ENCODE measurements around the gene KIR2DL1. TPM values are rescaled to one million over a fixed set of nuclear protein-coding genes. Genes with fewer than 3 reads are reported as not detected.
"Not testable (repeated sequence)": the region's sequence is repeated elsewhere in the genome, so short reads cannot be mapped to it uniquely, and the experiment has no call there.

The KIR2DL1 gene
- total and polyA plus RNA-seq, 9 of the 15 experiments (the other 6 are each of a cell fraction or from before 2014, with no cell fraction given) = not detected

DNA sequence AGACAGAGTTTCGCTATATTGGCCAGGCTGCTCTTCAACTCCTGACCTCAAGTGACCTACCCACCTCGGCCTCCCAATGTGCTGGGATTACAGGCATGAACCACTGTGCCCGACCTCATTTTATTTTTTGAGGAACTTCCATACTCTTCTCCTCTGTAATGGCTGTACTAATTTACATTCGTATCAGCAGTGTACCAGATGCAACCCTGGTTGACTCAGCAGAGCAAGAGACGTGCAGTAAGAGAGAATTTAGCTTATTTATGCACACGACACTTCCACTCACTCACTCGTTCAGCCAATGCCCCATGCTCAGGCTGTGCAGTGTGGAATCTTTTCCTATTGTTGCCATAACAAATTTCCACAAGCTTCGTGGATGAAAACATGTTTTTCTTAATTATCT, 38.4 kb upstream of the KIR2DL1 start (continued):
- TF ChIP-seq, protein P1, sequence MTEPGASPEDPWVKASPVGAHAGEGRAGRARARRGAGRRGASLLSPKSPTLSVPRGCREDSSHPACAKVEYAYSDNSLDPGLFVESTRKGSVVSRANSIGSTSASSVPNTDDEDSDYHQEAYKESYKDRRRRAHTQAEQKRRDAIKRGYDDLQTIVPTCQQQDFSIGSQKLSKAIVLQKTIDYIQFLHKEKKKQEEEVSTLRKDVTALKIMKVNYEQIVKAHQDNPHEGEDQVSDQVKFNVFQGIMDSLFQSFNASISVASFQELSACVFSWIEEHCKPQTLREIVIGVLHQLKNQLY (CRISPR knock-in tag; conservative IDR thresholded peaks at IDR 0.05) = no peak
- TF ChIP-seq ZNF699 (CRISPR knock-in tag; IDR thresholded peaks at IDR 0.05; ENCODE audit: insufficient replicate concordance) (no peak), ZNF24 (IDR thresholded peaks at IDR 0.05) (0 out of 2 replicates have a peak, but pooled peaks have one; percentile 43), GTF2F1 (IDR thresholded peaks at IDR 0.05; ENCODE audit: low read depth, low read length) (no peak), FUS (optimal IDR thresholded peaks at IDR 0.05; ENCODE audit: low read depth, low read length) (no peak), SNIP1 (IDR thresholded peaks at IDR 0.05; ENCODE audit: low read depth) (no peak), ZBED1 (IDR thresholded peaks at IDR 0.05) (no peak), ARID1B (IDR thresholded peaks at IDR 0.05) (0 out of 2 replicates have a peak, but pooled peaks have one; percentile 22), TAF1 (IDR thresholded peaks at IDR 0.05; ENCODE audit: control insufficient read depth, extremely low read depth, insufficient read depth, low read length, severe bottlenecking) (no peak), HOXB6 (CRISPR knock-in tag; IDR thresholded peaks at IDR 0.05; ENCODE audit: borderline replicate concordance) (no peak), TRIM28 (IDR thresholded peaks at IDR 0.05) (no peak), ZNF174 (CRISPR knock-in tag; IDR thresholded peaks at IDR 0.05) (no peak), XRCC3 (IDR thresholded peaks at IDR 0.05) (no peak), TBL1XR1 (IDR thresholded peaks at IDR 0.05; ENCODE audit: low read length in 2 of 2) (no peak)
- TF ChIP-seq, protein P2, sequence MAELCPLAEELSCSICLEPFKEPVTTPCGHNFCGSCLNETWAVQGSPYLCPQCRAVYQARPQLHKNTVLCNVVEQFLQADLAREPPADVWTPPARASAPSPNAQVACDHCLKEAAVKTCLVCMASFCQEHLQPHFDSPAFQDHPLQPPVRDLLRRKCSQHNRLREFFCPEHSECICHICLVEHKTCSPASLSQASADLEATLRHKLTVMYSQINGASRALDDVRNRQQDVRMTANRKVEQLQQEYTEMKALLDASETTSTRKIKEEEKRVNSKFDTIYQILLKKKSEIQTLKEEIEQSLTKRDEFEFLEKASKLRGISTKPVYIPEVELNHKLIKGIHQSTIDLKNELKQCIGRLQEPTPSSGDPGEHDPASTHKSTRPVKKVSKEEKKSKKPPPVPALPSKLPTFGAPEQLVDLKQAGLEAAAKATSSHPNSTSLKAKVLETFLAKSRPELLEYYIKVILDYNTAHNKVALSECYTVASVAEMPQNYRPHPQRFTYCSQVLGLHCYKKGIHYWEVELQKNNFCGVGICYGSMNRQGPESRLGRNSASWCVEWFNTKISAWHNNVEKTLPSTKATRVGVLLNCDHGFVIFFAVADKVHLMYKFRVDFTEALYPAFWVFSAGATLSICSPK (IDR thresholded peaks at IDR 0.05; ENCODE audit: borderline replicate concordance) = no peak
- TF ChIP-seq, protein P3, sequence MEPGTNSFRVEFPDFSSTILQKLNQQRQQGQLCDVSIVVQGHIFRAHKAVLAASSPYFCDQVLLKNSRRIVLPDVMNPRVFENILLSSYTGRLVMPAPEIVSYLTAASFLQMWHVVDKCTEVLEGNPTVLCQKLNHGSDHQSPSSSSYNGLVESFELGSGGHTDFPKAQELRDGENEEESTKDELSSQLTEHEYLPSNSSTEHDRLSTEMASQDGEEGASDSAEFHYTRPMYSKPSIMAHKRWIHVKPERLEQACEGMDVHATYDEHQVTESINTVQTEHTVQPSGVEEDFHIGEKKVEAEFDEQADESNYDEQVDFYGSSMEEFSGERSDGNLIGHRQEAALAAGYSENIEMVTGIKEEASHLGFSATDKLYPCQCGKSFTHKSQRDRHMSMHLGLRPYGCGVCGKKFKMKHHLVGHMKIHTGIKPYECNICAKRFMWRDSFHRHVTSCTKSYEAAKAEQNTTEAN (CRISPR knock-in tag; IDR thresholded peaks at IDR 0.05) = no peak

DNA sequence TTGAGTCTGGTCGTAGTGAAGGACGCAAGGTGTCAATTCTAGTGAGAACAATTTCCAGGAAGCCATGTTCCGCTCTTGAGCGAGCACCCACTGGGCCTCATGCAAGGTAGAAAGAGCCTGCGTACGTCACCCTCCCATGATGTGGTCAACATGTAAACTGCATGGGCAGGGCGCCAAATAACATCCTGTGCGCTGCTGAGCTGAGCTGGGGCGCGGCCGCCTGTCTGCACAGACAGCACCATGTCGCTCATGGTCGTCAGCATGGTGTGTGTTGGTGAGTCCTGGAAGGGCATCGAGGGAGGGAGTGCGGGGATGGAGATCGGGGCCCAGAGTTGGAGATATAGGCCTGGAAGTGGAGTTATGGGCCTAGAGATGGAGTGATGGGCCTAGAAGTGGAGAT, 31.3 kb upstream of the KIR2DL1 start, which contains the start of gene KIR2DL3:
TSS of gene KIR2DL3 (plus strand) at position 208 of the 400 bp plus-strand sequence. CDS start at position 241, 33 bp downstream.
- H3K9ac ChIP-seq (ENCODE audit: insufficient read depth in 1 of 2, low read depth in 2 of 2, low read length in 2 of 2); H3K9me1 ChIP-seq (ENCODE audit: control insufficient read depth, insufficient read depth, low read length); H3K4me3 ChIP-seq; ATAC-seq; H3K9me3 ChIP-seq (replicated peaks; ENCODE audit: control insufficient read depth, insufficient read depth, low read depth, low read length); intact Hi-C loops (cut with micrococcal nuclease); BruUV-seq (replicated peaks); H3K4me2 ChIP-seq (ENCODE audit: insufficient read depth, low read length); H3K27ac ChIP-seq (ENCODE audit: extremely low read depth, low read depth, low read length); FAIRE-seq; DNase-seq (ENCODE audit: extremely low read depth in 1 of 4, low spot score in 3 of 4); H3K27me3 ChIP-seq (ENCODE audit: control insufficient read depth in 2 of 2, insufficient read depth in 2 of 2, low read length in 2 of 2); H3K36me3 ChIP-seq (ENCODE audit: control insufficient read depth, insufficient read depth, low read length); H3K4me1 ChIP-seq (replicated peaks in 1 of 2; ENCODE audit: control insufficient read depth in 2 of 2, insufficient read depth in 2 of 2, low read length in 2 of 2); H3K79me2 ChIP-seq (ENCODE audit: control insufficient read depth, insufficient read depth, low read length); POLR2A ChIA-PET; CTCF ChIA-PET (ENCODE audit: low intra/inter-chr PET ratio); H4K20me1 ChIP-seq (replicated peaks; ENCODE audit: control insufficient read depth, insufficient read depth, low read length); H2AFZ ChIP-seq (ENCODE audit: low read depth, low read length): not testable (repeated sequence)
- in situ Hi-C loops (cut with MboI) = loop anchor here (5.0 kb wide), 1 partner anchor 109 kb away; no protein-coding TSS in a partner anchor
- 18% methylated on average over 13 of the region's 16 CpGs for WGBS (ENCODE audit: insufficient coverage, low coverage, missing lambda C conversion rate)

All from K562 (cell line).